HG03469 (cell line): ENCODE data around the gene CACNB4.
"Not testable (repeated sequence)": the region's sequence is repeated elsewhere in the genome, so short reads cannot be mapped to it uniquely, and the experiment has no call there.

Experiments
- ATAC-seq: cut with Tn5 transposase; IDR thresholded peaks from one replicate; pipeline ENCODE4 v1.9.1; 2021; ENCODE audit warnings: mild to moderate bottlenecking, moderate library complexity, moderate number of reproducible peaks; ENCODE audit not compliant: unreplicated experiment

CACNB4 gene

DNA sequence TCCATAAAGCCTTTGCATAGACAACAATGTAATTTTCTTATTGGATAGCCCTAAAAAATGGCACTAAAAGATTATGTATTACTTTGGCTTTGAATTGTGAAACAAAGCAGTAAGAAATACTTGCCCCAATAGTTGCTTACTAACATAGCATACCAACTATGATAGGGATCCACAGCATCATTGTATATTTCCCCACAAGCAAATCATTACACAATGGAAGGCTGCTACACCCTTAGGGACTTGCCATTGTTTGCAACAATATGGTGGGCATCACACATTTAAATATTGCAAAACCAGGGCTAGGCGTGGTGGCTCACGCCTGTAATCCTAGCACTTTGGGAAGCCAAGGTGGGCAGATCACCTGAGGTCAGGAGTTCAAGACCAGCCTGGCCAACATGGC, 74.4 kb downstream of the CACNB4 start:
- no peak for ATAC-seq

DNA sequence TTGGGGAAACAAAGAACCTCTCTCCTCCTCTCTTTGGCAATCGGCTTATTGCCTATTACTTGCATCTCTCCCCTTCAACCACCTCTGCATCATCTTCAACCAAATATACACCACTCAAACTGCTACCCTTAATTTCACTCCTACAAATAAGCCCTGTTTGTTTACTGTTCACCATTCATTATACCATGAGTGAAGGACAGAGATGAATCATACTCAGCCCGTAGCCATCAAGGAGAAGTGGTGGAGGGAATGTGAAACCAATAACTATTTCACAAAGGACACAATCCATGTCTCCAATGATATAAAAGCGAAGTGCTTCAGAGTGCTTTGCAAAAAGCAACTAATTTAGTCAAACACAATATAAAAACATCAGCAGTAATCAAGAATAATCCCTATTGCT, 76.8 kb downstream of the CACNB4 start:
- ATAC-seq = no peak

DNA sequence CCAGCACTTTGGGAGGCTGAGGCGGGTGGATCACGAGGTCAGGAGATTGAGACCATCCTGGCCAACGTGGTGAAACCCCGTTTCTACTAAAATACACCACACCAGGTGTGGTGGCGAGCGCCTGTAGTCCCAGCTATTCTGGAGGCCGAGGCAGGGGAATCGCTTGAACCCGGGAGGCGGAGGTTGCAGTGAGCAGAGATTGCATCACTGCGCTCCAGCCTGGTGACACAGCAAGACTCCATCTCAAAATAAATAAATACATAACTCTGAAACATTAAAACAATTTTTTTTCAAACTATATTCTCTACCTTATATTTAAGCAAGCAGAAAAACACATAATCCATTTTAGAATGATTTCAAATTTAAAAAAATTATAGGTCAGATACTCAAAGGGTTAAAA, 77.8 kb downstream of the CACNB4 start:
- ATAC-seq = not testable (repeated sequence)

DNA sequence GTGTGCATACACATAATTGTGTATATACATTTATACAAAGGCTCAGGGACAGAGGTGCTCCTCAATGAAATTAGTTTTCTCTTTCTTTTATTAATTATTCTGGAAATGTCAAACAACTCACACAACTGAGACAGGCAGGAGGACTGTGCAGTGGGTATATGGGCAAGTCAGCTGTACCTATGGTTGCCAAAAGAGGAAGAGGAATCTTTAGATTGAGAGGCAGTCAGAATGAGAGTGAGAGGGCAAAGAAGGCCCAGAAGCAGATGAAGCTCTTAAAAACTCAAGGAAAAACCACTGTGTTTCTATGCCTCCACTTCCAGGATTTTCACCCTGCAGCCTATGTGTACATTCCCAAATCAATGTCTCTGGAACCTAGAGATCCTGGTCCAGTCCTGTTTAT, 79.1 kb downstream of the CACNB4 start:
- ATAC-seq = peak; percentile 48

DNA sequence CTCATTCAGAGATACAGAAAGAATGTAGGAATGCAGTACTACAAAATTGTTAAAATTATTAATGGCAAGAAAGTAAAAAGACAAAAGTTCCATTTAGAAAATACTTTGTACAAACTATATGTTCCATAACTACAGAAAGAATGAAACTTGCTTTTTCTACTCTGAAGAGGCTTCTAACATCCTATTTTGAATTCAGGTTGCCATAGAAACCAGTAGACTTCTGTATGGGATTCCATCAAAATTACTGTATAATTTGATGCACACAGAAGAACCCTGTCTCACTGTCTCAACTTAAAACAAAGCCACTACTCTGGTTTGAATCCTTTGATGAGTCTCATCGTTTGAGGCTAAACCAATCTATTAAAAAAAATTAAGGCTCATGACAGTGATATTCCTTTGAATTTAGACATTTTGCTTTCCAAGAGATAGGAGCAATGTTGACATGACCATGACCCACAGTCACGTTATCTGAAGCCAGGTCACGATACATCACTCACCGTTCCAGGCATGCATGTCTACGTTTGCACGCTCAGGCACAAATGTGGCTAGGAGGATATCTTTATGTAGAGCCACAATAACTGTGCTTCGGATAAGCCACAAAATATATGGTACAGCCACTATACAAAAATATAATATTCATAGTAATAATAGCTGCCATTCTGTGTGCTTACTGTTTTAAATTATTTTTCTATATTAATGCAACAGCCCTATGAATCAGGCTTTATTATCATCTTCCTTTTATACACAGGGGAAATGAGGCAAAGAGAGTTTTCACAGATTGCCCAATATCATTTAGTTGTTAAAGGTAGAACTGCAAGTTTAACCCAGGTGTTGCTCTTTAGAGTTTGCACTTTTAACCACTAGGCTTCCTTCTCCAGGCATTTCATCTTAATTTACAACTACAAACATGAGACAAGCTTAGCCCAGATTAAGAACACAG, 82.4 kb downstream of the CACNB4 start:
- no peak for ATAC-seq

DNA sequence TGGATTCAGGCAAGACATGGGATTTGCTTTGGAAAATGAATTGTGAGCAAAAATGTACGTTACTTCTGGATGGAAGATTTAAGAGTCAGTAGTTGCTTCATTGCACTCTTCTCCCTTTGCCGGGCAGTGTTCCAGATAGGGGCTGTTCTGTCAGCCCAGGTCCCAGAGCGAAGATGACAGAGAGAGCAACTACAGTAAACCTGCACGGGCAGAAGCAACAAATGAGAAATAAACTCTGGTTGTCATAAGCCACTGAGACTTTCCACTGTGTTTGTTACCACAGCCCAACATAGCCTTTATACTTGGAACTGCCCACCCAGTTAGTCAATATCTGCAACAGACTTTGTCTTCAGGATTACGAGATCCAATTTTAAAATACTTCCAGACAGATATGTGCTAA, 83.3 kb downstream of the CACNB4 start:
- no peak for ATAC-seq

DNA sequence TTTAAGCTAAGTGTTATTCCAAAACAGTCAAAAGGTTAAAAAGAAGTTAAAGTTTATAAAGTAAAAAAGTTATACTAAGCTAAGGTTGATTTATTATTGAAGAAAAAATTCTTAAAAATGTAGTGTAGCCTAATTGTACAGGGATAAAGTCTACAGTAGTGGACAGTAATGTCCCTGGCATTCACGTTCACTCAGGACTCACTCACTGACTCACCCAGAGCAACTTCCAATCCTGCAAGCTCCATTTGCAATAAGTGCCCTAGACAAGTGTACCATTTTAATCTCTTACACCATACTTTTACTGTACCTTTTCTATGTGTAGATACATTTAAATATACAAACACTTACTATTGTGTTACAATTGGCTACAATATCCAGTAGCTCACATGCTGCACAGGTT, 86.1 kb downstream of the CACNB4 start:
- no peak for ATAC-seq

DNA sequence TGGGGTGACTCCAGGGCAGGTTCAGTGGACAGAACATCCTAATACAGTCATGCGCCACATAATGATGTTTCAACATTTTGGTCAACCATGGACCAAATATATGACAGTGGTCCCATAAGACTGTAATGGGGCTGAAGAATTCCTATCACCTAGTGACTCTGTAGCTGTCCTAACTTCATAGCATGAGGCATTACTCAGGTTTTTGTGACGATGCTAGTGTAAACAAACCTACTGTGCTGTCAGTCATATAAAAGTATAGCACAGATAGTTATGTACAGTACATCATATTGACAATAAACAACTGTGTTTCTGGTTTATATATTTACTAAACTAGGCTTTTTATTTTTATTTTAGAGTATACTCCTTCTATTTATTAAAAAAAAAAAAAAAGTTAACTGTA, 87.1 kb downstream of the CACNB4 start:
- no peak for ATAC-seq

DNA sequence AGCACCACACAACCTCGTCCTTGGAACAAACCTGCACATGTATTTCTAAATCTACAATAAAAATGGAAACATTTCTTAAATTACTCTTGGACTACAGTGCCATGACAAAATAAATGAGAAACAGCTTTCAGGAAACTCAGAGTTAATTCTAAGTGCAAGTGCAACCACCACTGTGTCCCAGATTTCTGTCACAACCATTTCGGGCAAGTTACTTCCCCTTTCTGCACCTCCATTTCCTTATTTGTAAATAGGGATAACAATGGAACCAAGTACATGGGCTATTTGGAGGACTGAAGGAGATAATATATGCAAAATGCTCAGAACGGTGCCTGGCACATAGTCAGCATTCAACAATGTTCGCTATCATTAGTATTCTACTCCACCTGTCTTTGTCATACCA, 93.2 kb downstream of the CACNB4 start:
- no peak for ATAC-seq

DNA sequence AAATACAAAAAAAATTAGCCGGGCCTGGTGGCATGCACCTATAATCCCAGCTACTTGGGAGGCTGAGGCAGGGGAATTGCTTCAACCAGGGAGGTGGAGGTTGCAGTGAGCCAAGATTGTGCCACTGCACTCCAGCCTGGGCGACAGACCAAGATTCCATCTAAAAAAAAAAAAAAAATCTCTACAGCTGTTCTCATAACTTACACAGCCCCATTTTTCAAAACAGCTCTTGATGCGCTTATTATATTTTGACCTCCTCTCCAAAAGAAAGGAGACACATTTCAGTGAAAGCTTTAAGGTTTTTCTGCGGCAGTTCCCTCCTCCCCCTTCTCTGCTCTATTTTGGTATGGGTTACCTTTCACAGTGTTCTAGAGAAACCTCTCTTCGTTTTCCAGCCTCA, 95.6 kb downstream of the CACNB4 start:
- not testable (repeated sequence) for ATAC-seq

DNA sequence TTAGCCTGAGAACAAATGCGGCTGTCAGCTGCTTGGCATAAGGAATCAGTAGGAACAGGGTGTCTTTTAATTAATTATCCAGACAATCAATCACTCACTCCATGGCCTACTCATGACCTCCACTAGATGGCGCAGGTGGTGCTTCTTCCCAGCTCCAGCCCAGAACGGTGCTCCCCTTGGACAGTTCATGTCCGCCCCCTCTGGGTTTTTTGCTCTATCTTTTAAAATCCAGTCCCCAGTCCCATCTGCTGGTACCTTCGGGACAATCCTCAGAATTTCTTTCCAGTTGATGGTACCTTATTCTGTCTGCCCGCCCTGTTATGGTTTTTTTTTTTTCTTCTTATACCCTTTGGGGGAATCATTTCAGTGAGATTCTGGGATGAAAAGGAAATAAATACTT, 99.8 kb downstream of the CACNB4 start:
- ATAC-seq = no peak

DNA sequence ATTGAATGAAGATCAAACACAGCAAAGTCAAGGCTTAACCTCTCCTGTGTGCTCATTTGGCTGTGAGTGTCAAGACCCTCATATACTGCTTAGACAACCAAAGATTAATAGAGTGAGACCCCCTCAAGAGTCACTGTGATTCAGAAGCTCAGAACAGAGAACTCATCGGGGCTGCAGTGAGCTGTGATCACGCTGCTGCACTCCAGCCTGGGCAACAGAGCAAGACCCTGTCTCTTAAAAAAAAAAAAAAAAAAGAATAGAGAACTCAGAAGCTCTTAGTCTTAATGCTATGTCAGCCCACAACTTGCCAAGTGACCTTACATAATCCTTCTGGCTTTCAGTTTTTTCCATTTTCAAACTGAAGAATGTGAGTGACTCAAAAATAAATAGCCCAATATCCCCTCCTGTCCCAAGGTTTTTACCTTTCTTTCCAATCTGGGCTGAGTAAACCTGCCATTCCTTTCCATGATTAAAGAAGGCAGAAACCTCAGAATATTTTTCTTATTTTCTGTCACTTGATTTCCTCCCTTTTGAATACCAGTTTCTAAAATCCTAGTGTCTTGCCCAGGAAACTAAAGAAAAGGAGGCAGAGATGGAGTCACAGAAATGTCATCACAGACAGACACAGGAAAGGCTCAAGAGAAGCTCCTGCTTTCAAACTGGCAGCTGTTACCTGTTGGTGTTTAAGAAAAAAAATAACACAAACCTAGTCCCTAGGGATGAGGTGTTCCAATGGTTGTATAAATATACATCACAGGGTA, 102.4 kb downstream of the CACNB4 start:
- ATAC-seq = no peak

DNA sequence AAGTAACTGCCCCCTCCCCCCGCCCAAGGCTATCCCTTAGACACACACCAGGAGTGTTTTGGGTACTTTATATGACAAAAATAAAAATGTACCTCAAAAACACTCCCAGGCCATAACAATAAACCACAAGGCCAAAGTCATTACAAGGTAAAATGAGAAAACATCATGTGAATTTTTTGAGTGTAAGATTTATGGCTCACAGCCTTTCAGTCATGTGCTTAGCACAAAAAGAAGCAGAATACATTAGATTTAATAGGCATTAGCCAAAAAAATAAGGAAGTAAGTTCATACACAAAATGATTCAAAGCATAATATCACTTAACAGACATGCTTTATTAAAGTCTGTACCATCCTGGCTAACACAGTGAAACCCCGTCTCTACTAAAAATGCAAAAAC, 103.7 kb downstream of the CACNB4 start:
- no peak for ATAC-seq

DNA sequence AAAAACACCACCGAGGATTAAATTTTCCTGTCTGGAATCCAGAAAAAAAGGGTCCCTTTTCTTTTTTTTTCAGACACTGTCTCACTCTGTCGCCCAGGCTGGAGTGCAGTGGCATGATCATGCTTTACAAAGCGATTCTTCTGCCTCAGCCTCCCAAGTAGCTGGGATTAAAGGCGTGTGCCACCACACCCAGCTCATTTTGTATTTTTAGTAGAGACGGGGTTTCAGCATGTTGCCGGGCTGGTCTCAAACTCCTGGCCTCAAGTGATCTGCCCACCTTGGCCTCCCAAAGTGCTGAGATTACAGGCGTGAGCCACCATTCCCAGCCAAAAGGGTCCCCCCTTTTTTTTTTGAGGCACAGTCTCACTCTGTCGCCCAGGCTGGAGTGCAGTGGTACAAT, 104.7 kb downstream of the CACNB4 start:
- ATAC-seq = not testable (repeated sequence)

DNA sequence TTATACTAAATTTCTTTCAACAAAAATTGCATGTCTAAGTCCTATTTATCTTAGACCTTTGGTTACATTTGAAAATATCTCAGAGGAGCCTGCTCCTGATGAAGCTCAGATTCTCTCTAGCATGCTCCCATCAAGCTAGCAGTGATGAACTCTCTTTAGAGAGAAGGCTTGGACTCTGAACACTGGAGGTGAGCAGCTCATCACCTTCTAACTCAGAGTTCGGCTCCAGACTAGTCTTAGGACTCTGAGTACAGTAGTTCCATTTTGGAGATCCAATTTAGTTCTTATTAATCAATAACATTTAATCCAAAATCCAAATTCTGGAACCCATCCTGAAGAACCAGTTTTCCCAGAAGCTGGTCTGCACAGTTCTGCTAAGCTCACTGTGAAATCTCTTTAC, 107.8 kb downstream of the CACNB4 start:
- ATAC-seq = no peak

DNA sequence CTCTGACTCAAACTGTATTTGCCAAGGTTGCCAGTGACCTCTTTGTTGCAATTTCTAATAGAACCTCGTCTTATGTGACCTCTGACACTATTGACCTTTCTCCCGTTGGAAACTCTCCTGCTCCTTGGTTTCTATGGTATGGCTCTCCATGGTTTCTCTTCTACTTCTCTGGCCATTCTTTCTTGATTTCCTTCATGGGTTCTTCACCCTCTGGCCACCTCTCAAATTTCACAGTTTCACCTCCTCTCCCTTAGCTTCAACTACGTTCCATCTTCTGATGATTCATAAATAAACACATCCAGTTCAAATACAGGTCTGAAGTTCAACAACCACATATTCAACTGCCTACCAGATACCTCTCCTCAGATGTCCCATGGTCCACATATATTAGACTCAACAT, 109.5 kb downstream of the CACNB4 start:
- no peak for ATAC-seq

DNA sequence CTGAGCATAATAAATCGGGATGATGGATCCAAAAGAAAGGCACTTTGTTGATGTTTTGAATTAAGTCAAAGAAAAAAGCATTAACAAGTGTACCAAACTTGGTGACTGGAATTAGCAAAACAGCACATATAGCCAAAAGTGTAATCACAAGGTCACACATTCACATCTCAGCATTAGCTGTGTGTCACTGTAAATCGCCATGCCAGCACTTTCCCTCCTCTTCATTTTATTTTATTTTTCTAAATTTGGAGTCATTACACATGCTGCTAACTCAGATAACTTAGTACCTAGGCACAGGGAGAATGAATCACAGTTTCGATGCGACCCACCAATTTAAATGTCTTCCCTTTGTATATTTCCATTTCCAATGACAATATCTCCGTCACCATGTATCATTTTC, 111.4 kb downstream of the CACNB4 start:
- ATAC-seq = no peak

DNA sequence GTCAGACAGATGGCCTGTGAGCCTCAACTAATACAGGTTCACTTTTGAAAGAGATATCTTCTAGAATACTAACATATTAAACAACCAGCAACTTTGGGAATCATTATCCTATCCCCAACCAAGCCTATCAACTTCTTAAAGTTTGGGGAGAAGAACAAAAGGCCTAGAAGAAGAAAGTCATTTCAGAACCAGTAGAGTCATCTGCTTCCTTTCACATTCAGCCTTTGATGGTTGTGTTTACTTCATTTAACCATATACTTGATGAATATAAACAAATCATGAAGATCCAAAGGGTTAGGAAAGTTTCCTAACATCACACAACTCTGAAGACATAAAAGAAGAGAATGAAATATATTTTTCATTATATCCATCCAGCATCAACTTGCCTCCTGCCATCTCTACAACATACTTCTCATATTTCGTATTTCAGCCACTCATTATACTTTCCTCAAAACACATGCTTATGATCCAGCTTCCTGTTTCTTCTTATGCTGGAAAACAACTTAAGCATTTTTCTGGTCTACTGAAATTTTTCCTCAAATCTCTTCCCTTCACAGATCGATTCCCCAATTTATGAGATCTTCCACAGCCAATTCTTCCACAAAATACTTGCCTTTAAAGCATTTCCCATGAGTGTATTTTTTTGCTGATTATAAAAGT, 114.3 kb downstream of the CACNB4 start:
- no peak for ATAC-seq

DNA sequence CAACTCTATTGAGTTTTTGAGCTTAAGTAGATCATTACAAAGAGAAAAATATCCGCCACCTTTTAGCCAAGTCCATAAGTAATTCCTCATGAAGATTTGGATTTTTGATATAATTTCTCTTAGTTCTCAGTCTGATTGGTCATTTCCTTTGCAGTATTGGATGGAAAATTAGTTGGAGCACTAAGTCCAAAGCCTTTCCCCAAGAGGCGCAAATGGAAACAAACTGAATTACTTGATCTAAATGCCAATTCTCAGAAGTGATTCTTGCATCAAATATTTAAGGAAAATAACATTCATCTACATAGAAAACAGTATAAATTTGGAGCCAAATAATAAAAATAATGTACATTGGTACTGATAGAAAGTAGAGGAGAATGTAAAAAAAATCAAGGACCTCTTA, 115.6 kb downstream of the CACNB4 start:
- ATAC-seq = no peak

DNA sequence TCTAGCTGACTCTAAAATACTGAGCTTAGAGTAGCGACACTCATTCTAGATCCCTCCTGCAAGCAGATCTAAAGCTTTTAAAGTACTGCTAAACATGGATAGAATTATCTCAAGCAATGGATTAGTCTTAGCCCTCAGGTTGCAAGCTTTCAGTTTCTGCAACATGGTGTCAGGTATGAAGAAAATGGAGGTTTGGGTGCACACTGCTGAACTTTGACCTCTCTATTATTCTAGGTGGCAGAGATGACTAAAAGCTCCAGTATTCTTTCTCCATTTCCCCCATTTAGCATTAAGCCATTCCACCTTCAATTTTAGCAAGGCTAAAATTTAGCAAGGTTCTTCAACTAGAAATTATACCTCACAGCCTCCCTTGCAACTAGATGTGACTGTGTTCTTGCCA, 117.0 kb downstream of the CACNB4 start:
- ATAC-seq = no peak

DNA sequence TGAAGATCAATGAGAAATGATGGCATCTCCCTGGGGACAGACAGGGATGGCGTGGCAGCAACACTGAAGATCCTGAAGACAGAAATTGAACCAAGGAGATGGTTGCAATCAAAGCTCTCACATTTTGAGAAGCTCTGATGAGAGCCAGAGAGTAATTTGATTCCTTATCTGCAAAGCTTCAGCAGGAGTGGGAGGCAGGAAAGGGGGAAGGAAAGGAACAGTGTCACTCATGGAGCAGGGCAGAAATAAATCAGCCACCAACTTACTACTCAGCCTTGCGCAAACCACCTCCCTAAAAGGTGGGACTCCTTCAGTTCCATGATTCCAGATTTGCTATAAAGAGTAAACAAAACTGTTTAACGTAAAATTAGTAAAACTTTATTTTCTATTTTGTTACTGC, 119.2 kb downstream of the CACNB4 start:
- no peak for ATAC-seq

DNA sequence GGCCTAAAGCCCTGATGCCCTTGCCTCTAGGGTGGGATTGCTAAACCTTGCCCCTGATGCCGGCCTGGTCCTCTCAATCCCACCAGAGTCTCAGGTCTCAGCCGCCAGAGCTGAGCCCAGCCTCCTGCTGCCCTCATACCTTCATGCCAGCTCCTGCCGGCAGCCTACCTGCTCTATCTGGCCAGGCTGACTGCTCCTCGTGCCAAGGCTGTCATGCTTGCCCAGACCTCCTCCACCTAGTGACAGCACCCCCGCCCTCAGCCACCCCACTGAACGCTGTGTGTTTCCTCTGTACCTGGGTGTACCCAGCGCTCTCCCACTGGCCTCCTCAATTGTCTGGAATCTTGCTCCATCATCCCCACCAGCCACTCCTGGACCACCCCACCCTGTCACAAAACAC, 120.1 kb downstream of the CACNB4 start:
- ATAC-seq = no peak
